Transverse colon (tissue), 4 donors: ENCODE measurements around the gene PRR5. TPM values are rescaled to one million over a fixed set of nuclear protein-coding genes. Genes with fewer than 3 reads are reported as not detected.
A peak's percentile ranks its signal among the peaks of the same experiment; 100 is the strongest.

Source experiments
- DNase-seq: peaks from one replicate; pipeline ENCODE4 v3.0.0-alpha.2; 2019
- H3K27ac ChIP-seq, 4 donors: fragments of 200-600 bp; sonication (generic); 2 replicates each; pipeline ENCODE4 v1.5.1; 2016 to 2018; ENCODE audit warnings: inconsistent platforms in 4 of 4
- H3K27me3 ChIP-seq: fragments of 200-600 bp; sonication (generic); 2 replicates; pipeline ENCODE4 v1.5.1; 2017; ENCODE audit warnings: inconsistent platforms
- H3K36me3 ChIP-seq, 4 donors: fragments of 200-600 bp; sonication (generic); 2 replicates each; pipeline ENCODE4 v1.5.1; 2017 to 2019; ENCODE audit warnings: inconsistent platforms in 4 of 4
- H3K4me1 ChIP-seq, 4 donors: fragments of 200-600 bp; sonication (generic); 2 replicates each; pipeline ENCODE4 v1.5.1; 2017 to 2020; ENCODE audit warnings: inconsistent platforms in 4 of 4
- H3K4me3 ChIP-seq, 4 donors: fragments of 200-600 bp; sonication (generic); 1 replicate in 1 of 4; 2 replicates in 3 of 4; pipeline versions ENCODE4 v1.5.1 to v1.6.1; 2017 to 2019; ENCODE audit warnings: inconsistent platforms in 4 of 4
- H3K9me3 ChIP-seq, 2 donors: fragments of 200-600 bp; sonication (generic); 2 replicates each; pipeline ENCODE4 v1.5.1; 2017 to 2019; ENCODE audit warnings: inconsistent platforms in 2 of 2
- EP300 ChIP-seq: sonication (generic); formaldehyde crosslinking; IDR thresholded peaks from one replicate; pipeline ENCODE4 v1.6.1; 2017; ENCODE audit warnings: antibody characterized with exemption, low read depth
- POLR2A ChIP-seq: fragments of 450-650 bp; IDR thresholded peaks from one replicate; pipeline ENCODE4 v1.6.1; 2016; ENCODE audit warnings: antibody characterized with exemption, mild to moderate bottlenecking, moderate library complexity
- POLR2AphosphoS5 ChIP-seq, 3 donors: sonication (generic); formaldehyde crosslinking; IDR thresholded peaks; one replicate each; pipeline ENCODE4 v1.6.1; 2016; ENCODE audit warnings: antibody characterized with exemption in 3 of 3
- WGBS, 2 donors: methylation state at CpG; one replicate each; pipeline ENCODE4 v1.1.5; 2018; ENCODE audit warnings: low coverage in 1 of 2; 5-methylcytosine and 5-hydroxymethylcytosine counted together
- in situ Hi-C, 4 donors: fragments of 200-750 bp; cut with MboI; loops; one replicate each; pipeline versions ENCODE4 v1.15.0 to v1.15.1; 2017; ENCODE audit warnings: low sequenced_read_pairs in 3 of 4, low pct_ligation_motif_present in 1 of 4, low pct_unique_long_range_greater_than_20kb in 1 of 4
- intact Hi-C: fragments of 100-400 bp; cut with DNase I; formaldehyde crosslinking; loops from one replicate; pipeline ENCODE4 v1.15.1; 2023; ENCODE audit warnings: low total_unique reads
- total RNA-seq, 4 donors: library from RNA; depleted of rRNA; stranded (reverse); fragments of >200 nt; gene quantifications; one replicate each; pipeline ENCODE4 v1.1.0, GENCODE V29; 2016
- TF ChIP-seq, protein P1 (sequence below), 5 experiments: fragments of 200-600 bp in 3 of 5; fragments of 450-650 bp in 2 of 5; sonication (generic) in 3 of 5; IDR thresholded peaks; 1 replicate in 2 of 5; 2 replicates in 3 of 5; pipeline ENCODE4 v1.5.1; 2016 to 2017; ENCODE audit warnings: antibody characterized with exemption in 5 of 5, inconsistent platforms in 3 of 5, mild to moderate bottlenecking in 2 of 5, moderate library complexity in 1 of 5

Gene PRR5
- total RNA-seq, 4 donors from 2014 or later = 17.7 to 68.3 (median 22.2) TPM

- Histone ChIP-seq H3K27ac (peak overlapping the region; percentile 65 to 78 (median 69)), H3K27me3 (no peaks in the 10 kb centered on the region), H3K36me3 (no peaks in the 10 kb centered on the region), H3K4me1 (peaks cover 2 to 36% (median 21%) of the 10 kb centered on the region in 4 donors), H3K9me3 (no peaks in the 10 kb centered on the region), H3K4me3 (no peak overlapping the region)
- 31 to 39% methylated on average over 2 of the region's 2 CpGs for WGBS, 2 donors
- DNase-seq = peak; percentile 31
- intact Hi-C loops (no loop called here), in situ Hi-C loops (no loop called here)
- TF ChIP-seq POLR2A (no peak), EP300 (no peak), POLR2AphosphoS5 (IDR thresholded peaks at IDR 0.05) (no peak)
- TF ChIP-seq, protein P1, sequence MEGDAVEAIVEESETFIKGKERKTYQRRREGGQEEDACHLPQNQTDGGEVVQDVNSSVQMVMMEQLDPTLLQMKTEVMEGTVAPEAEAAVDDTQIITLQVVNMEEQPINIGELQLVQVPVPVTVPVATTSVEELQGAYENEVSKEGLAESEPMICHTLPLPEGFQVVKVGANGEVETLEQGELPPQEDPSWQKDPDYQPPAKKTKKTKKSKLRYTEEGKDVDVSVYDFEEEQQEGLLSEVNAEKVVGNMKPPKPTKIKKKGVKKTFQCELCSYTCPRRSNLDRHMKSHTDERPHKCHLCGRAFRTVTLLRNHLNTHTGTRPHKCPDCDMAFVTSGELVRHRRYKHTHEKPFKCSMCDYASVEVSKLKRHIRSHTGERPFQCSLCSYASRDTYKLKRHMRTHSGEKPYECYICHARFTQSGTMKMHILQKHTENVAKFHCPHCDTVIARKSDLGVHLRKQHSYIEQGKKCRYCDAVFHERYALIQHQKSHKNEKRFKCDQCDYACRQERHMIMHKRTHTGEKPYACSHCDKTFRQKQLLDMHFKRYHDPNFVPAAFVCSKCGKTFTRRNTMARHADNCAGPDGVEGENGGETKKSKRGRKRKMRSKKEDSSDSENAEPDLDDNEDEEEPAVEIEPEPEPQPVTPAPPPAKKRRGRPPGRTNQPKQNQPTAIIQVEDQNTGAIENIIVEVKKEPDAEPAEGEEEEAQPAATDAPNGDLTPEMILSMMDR (IDR thresholded peaks at IDR 0.05) = no peak
Measured at GRCh38 chr22:44777364-44777755, 75.4 kb downstream of the PRR5 start.

GRCh38 chr22:44780876-44781449 is 79.0 kb downstream of the PRR5 start:
- 84 to 85% methylated on average over 4 to 17 of the region's 17 CpGs for WGBS, 2 donors
- Histone ChIP-seq H3K4me3 (no peak overlapping the region), H3K4me1 (peaks cover 2 to 31% (median 20%) of the 10 kb centered on the region in 4 donors), H3K27me3 (no peaks in the 10 kb centered on the region), H3K27ac (no peak overlapping the region), H3K9me3 (no peaks in the 10 kb centered on the region), H3K36me3 (no peaks in the 10 kb centered on the region)
- in situ Hi-C loops (no loop called here), intact Hi-C loops (no loop called here)
- TF ChIP-seq, protein P1 (IDR thresholded peaks at IDR 0.05) = no peak
- no peak for TF ChIP-seq POLR2AphosphoS5 (IDR thresholded peaks at IDR 0.05)
- no peak for TF ChIP-seq EP300
- no peak for TF ChIP-seq POLR2A
- DNase-seq = no peak

DNA sequence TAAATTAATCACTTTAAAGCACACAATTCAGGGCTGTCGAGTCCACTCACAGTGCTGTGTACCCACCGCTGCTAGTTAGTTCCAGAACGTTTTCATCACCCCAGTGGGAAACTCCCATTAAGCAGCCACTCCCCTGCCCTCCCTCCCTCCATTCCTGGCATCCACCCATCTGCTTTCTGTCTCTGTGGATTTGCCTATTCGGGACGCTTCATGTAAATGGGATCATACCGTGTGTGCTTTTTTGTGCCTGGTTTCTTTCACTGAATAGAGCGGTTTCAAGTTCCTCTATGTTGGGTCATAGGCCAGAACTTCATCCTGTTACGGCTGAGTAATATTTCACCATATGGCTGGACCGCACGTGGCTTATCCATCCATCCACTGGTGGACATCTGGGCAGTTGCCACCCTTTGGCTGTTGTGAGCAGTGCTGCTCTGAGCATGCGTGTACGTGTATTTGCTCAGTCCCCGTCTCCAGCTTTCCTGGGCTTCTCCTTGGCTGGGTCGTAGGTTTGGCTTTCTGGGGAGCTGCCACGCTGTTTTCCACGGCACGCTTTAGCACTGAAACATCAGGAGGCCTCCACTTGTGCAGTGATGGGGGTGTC is 80.5 kb downstream of the PRR5 start:
- TF ChIP-seq POLR2A (no peak), EP300 (no peak), POLR2AphosphoS5 (IDR thresholded peaks at IDR 0.05) (no peak)
- TF ChIP-seq, protein P1 (IDR thresholded peaks at IDR 0.05) = no peak
- DNase-seq = no peak
- H3K4me1 ChIP-seq = peaks cover 0 to 16% (median 7%) of the 10 kb centered on the region in 4 donors
- intact Hi-C loops = no loop called here
- no peaks in the 10 kb centered on the region for H3K36me3 ChIP-seq
- in situ Hi-C loops = no loop called here
- no peak overlapping the region for H3K27ac ChIP-seq
- H3K27me3 ChIP-seq = no peaks in the 10 kb centered on the region
- no peaks in the 10 kb centered on the region for H3K9me3 ChIP-seq
- H3K4me3 ChIP-seq = no peak overlapping the region
- WGBS, 2 donors = 46 to 69% methylated on average over 7 to 17 of the region's 17 CpGs

DNA sequence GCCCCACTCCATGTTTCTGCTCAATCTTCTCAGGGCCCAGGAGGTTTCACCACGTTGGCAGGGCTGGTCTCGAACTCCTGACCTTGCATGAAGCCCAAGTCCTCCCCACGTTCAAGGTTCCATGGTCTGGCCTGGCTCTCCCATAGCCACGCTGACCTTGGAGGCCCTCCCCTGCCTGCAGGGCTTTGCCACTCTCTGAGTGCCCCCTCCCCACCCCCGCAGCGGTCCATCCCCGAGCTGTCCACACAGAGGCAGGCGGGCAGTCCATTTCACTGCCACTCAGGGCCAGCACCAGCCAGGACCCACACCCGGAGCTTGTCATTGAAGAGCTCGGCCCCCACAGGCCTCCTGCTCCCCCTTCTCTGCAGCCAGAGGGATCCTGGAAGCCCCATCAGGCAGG is 81.1 kb downstream of the PRR5 start:
- no peak overlapping the region for H3K4me3 ChIP-seq
- H3K36me3 ChIP-seq = no peaks in the 10 kb centered on the region
- in situ Hi-C loops = no loop called here
- peak overlapping the region in 1 of 4 donors; percentile 33 for H3K27ac ChIP-seq
- no peaks in the 10 kb centered on the region for H3K27me3 ChIP-seq
- intact Hi-C loops = no loop called here
- WGBS, 2 donors = 66% methylated on average over 9 of the region's 10 CpGs; no CpG with 5 or more reads in 1 of the 2 donors
- TF ChIP-seq POLR2AphosphoS5 (IDR thresholded peaks at IDR 0.05) (no peak), EP300 (no peak), POLR2A (no peak)
- TF ChIP-seq, protein P1 (IDR thresholded peaks at IDR 0.05) = no peak
- DNase-seq = no peak
- peaks cover 0 to 10% (median 4%) of the 10 kb centered on the region in 4 donors for H3K4me1 ChIP-seq
- no peaks in the 10 kb centered on the region for H3K9me3 ChIP-seq
